Measurements from ENCODE around the gene LRRN3.

LRRN3 gene

DNA sequence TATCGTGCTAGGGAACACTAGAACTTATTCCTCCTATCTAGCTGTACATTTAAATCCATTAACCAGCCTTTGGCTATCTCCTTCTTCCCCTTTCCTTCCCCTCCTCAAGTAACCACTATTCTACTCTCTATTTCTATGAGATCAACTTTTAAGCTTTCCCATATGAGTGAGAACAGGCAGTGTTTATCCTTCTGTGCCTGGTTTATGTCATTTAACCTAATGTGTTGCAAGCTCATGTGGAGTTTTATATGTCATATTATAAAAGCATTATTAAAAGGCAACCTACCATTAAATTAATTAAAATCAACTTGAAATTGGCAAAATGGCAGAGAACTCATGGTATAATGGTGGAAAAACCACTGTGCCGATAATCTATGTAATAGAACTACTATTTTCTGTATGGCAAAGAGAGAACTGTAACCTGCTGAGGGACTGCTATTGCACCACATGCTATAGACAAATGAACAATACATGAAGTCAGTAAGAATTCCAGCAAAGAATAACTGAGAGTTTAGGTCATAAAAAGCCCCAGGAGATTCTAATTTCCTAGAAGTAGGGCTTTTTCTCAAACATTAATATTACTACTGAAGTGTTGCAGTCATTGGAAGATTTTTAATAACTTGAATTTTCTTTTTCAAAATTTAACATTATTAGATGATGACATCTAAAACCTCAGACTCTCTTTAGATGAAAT is 81.8 kb downstream of the LRRN3 start:
- no peak overlapping the region for H3K4me3 ChIP-seq (ENCODE audit: low read length)
- DNase-seq (ENCODE audit: low read depth), result no peak
- no peak for TF ChIP-seq CTCF (conservative IDR thresholded peaks at IDR 0.05; ENCODE audit: low read depth, low read length)

DNA sequence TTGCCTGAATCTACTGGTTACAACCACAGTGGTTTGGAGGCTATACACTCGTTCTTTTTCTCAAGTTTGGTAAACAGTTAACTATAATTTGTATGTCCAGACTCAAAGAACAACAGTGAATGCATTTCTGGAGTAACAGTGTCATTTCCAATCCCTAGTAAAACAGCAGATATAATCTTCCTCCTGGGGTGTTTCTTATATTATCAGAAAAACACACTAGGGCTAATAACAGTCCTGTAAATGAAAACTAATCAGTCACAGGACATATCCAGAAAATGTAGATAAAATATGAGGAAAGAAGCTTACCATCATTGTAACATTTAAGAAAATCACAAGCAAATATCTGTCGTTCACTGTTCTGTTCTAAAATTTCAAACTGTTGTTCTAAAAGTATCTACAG is 82.6 kb downstream of the LRRN3 start:
- no peak overlapping the region for H3K4me3 ChIP-seq (ENCODE audit: low read length)
- no peak for DNase-seq (ENCODE audit: low read depth)
- TF ChIP-seq CTCF (conservative IDR thresholded peaks at IDR 0.05; ENCODE audit: low read depth, low read length), result no peak

GRCh38 chr7:111173990-111174389 is 83.1 kb downstream of the LRRN3 start:
- H3K4me3 ChIP-seq (ENCODE audit: low read length), result no peak overlapping the region
- DNase-seq (ENCODE audit: low read depth), result no peak
- no peak for TF ChIP-seq CTCF (conservative IDR thresholded peaks at IDR 0.05; ENCODE audit: low read depth, low read length)

- no peak for TF ChIP-seq CTCF (conservative IDR thresholded peaks at IDR 0.05; ENCODE audit: low read depth, low read length)
- DNase-seq (ENCODE audit: low read depth), result peak; percentile 11
- H3K4me3 ChIP-seq (ENCODE audit: low read length), result no peak overlapping the region
These were observed 83.6 kb downstream of the LRRN3 start for GRCh38 chr7:111174510-111174909.
